H1 (cell line): ENCODE measurements around the gene TMEM163. TPM values are rescaled to one million over a fixed set of nuclear protein-coding genes. Genes with fewer than 3 reads are reported as not detected.

Experiments
- CTCF ChIA-PET: fragments of 300-600 bp; sonication (Branson Sonifier 250); formaldehyde crosslinking; loops from one replicate; lab custom pipeline; 2021; ENCODE audit not compliant: partially characterized antibody; lab: Charles Lee
- POLR2A ChIA-PET: fragments of 300-600 bp; sonication (Branson Sonifier 250); formaldehyde crosslinking; loops from one replicate; lab custom pipeline; 2021; ENCODE audit warnings: inconsistent platforms; ENCODE audit not compliant: partially characterized antibody; lab: Charles Lee
- DNase-seq, 2 experiments: peaks; one replicate each; pipeline versions ENCODE4 v3.0.0 to v3.0.0-alpha.2; 2010 to 2022; ENCODE audit warnings: low spot score in 2 of 2, low read depth in 1 of 2, mixed read lengths in 1 of 2
- FAIRE-seq: peaks from 2 replicates; lab custom pipeline; 2011; peaks lifted over from hg19 to GRCh38; lab: Jason Lieb, UNC
- H2AFZ ChIP-seq: 2 replicates; pipeline ENCODE4 v1.8.1; 2012; ENCODE audit warnings: low read length, inconsistent platforms
- H2AK5ac ChIP-seq: 2 replicates; pipeline ENCODE4 v1.6.1; 2013; ENCODE audit warnings: low read depth, low read length
- H2BK120ac ChIP-seq: replicated peaks from 2 replicates; pipeline ENCODE3; 2013; ENCODE audit warnings: low read depth, low read length, inconsistent platforms
- H2BK12ac ChIP-seq: 2 replicates; pipeline ENCODE4 v1.6.1; 2013; ENCODE audit warnings: low read depth, low read length
- H2BK15ac ChIP-seq: 2 replicates; pipeline ENCODE4 v1.6.1; 2013; ENCODE audit warnings: low read length
- H2BK20ac ChIP-seq: 2 replicates; pipeline ENCODE4 v1.6.1; 2013; ENCODE audit warnings: low read length
- H2BK5ac ChIP-seq: 2 replicates; pipeline ENCODE4 v1.6.1; 2013; ENCODE audit warnings: low read depth, low read length
- H3K14ac ChIP-seq: 2 replicates; pipeline ENCODE4 v1.6.1; 2013; ENCODE audit warnings: inconsistent platforms; ENCODE audit not compliant: insufficient read length
- H3K18ac ChIP-seq: 2 replicates; pipeline ENCODE4 v1.6.1; 2013; ENCODE audit warnings: low read length; ENCODE audit errors: extremely low read depth
- H3K23ac ChIP-seq: 2 replicates; pipeline ENCODE4 v1.6.1; 2013; ENCODE audit warnings: inconsistent platforms; ENCODE audit not compliant: insufficient read length
- H3K23me2 ChIP-seq: 2 replicates; pipeline ENCODE4 v1.6.1; 2013; ENCODE audit warnings: low read depth, low read length
- H3K27ac ChIP-seq: 2 replicates; pipeline ENCODE4 v1.6.1; 2011; ENCODE audit warnings: low read depth, low read length, inconsistent platforms
- H3K27me3 ChIP-seq, 4 experiments: replicated peaks in 1 of 4; 1 replicate in 1 of 4; 2 replicates in 3 of 4; pipeline versions ENCODE4 v1.6.1 to v1.8.1; 2011 to 2013; ENCODE audit warnings: low read length in 3 of 4, mild to moderate bottlenecking in 3 of 4, inconsistent platforms in 2 of 4, mixed read lengths in 2 of 4, moderate library complexity in 1 of 4; ENCODE audit not compliant: control insufficient read depth in 3 of 4, insufficient read depth in 3 of 4; ENCODE audit errors: extremely low read depth in 1 of 4
- H3K36me3 ChIP-seq, 4 experiments: 2 replicates each; pipeline versions ENCODE4 v1.6.1 to v1.8.1; 2011 to 2013; ENCODE audit warnings: mild to moderate bottlenecking in 4 of 4, low read length in 3 of 4, moderate library complexity in 2 of 4, control low read depth in 1 of 4, inconsistent platforms in 1 of 4; ENCODE audit not compliant: insufficient read depth in 4 of 4, control insufficient read depth in 2 of 4
- H3K4ac ChIP-seq: replicated peaks from 2 replicates; pipeline ENCODE3; 2013; ENCODE audit warnings: low read length, low read depth, mixed read lengths, inconsistent platforms; ENCODE audit not compliant: insufficient read length
- H3K4me1 ChIP-seq, 4 experiments: replicated peaks in 1 of 4; 1 replicate in 1 of 4; 2 replicates in 3 of 4; pipeline versions ENCODE4 v1.6.1 to v1.8.1; 2011 to 2013; ENCODE audit warnings: low read length in 3 of 4, inconsistent platforms in 2 of 4, mixed read lengths in 1 of 4; ENCODE audit not compliant: insufficient read depth in 4 of 4, control insufficient read depth in 3 of 4
- H3K4me2 ChIP-seq, 2 experiments: 2 replicates each; pipeline versions ENCODE4 v1.6.1 to v1.8.1; 2011 to 2013; ENCODE audit warnings: low read depth in 2 of 2, low read length in 2 of 2, control low read depth in 1 of 2, inconsistent platforms in 1 of 2, mild to moderate bottlenecking in 1 of 2; ENCODE audit not compliant: insufficient read depth in 1 of 2
- H3K4me3 ChIP-seq, 4 experiments: fragments of 200-600, 300-600 bp in 1 of 4; sonication (generic), shearing (Covaris generic), sonication (Bioruptor Twin) in 1 of 4; 2 replicates each; pipeline versions ENCODE4 v1.5.1 to v1.8.1; 2011 to 2016; ENCODE audit warnings: low read length in 4 of 4, low read depth in 3 of 4, control low read depth in 2 of 4, inconsistent platforms in 2 of 4, mild to moderate bottlenecking in 2 of 4, mixed read lengths in 1 of 4, moderate library complexity in 1 of 4; ENCODE audit not compliant: insufficient read depth in 2 of 4; ENCODE audit errors: extremely low read depth in 1 of 4
- H3K56ac ChIP-seq: replicated peaks from 2 replicates; pipeline ENCODE3; 2013; ENCODE audit warnings: low read depth, mild to moderate bottlenecking, mixed read lengths, low read length, inconsistent platforms; ENCODE audit not compliant: insufficient read length
- H3K79me1 ChIP-seq: 2 replicates; pipeline ENCODE4 v1.6.1; 2013; ENCODE audit warnings: low read depth, low read length, control low read depth
- H3K79me2 ChIP-seq, 2 experiments: 2 replicates each; pipeline versions ENCODE4 v1.6.1 to v1.8.1; 2012 to 2013; ENCODE audit warnings: low read length in 2 of 2, mild to moderate bottlenecking in 2 of 2, inconsistent platforms in 1 of 2; ENCODE audit not compliant: insufficient read depth in 2 of 2, control insufficient read depth in 1 of 2
- H3K9ac ChIP-seq, 4 experiments: replicated peaks in 1 of 4; 1 replicate in 1 of 4; 2 replicates in 3 of 4; pipeline versions ENCODE4 v1.6.1 to v1.8.1; 2011 to 2013; ENCODE audit warnings: low read depth in 3 of 4, low read length in 3 of 4, control low read depth in 2 of 4, mild to moderate bottlenecking in 2 of 4, moderate library complexity in 2 of 4, inconsistent platforms in 1 of 4; ENCODE audit errors: extremely low read depth in 1 of 4
- H3K9me3 ChIP-seq, 2 experiments: 2 replicates each; pipeline versions ENCODE4 v1.6.1 to v1.8.1; 2012 to 2013; ENCODE audit warnings: mild to moderate bottlenecking in 2 of 2, moderate library complexity in 2 of 2, control low read depth in 1 of 2, inconsistent platforms in 1 of 2, low read depth in 1 of 2, low read length in 1 of 2, mixed read lengths in 1 of 2; ENCODE audit not compliant: insufficient read depth in 2 of 2
- H4K20me1 ChIP-seq, 2 experiments: replicated peaks in 1 of 2; 2 replicates each; pipeline versions ENCODE3 to v1.8.1; 2011 to 2013; ENCODE audit warnings: inconsistent platforms in 2 of 2, low read length in 2 of 2, mild to moderate bottlenecking in 1 of 2; ENCODE audit not compliant: insufficient read depth in 2 of 2, control insufficient read depth in 1 of 2
- H4K5ac ChIP-seq: 2 replicates; pipeline ENCODE4 v1.6.1; 2013; ENCODE audit warnings: low read length, low read depth, mixed read lengths, inconsistent platforms; ENCODE audit not compliant: insufficient read length
- H4K8ac ChIP-seq: 2 replicates; pipeline ENCODE4 v1.8.0; 2013; ENCODE audit warnings: mild to moderate bottlenecking, moderate library complexity, low read length, inconsistent platforms; ENCODE audit not compliant: insufficient read depth; ENCODE audit errors: extremely low read depth
- H4K91ac ChIP-seq: replicated peaks from 2 replicates; pipeline ENCODE3; 2013; ENCODE audit warnings: low read length, mixed read lengths, inconsistent platforms; ENCODE audit not compliant: insufficient read length
- CHD2 ChIP-seq: IDR thresholded peaks from 2 replicates; pipeline ENCODE4 v1.6.1; 2012; ENCODE audit warnings: low read length, improper control_type of control experiment
- EGR1 ChIP-seq: IDR thresholded peaks from 2 replicates; pipeline ENCODE4 v1.6.1; 2011; ENCODE audit warnings: low read depth, low read length, borderline replicate concordance
- GABPA ChIP-seq: IDR thresholded peaks from 2 replicates; pipeline ENCODE4 v1.6.1; 2011; ENCODE audit warnings: mild to moderate bottlenecking, low read length, moderate library complexity, borderline replicate concordance; ENCODE audit not compliant: insufficient read depth
- GTF2F1 ChIP-seq: IDR thresholded peaks from 2 replicates; pipeline ENCODE4 v1.6.1; 2012; ENCODE audit warnings: low read depth, low read length, improper control_type of control experiment, borderline replicate concordance
- KDM1A ChIP-seq: fragments of 200-600, 300-600 bp; sonication (generic); IDR thresholded peaks from 2 replicates; pipeline ENCODE4 v1.7.1; 2016; ENCODE audit warnings: mild to moderate bottlenecking, low read length, borderline replicate concordance
- PHF8 ChIP-seq: fragments of 200-600 bp; sonication (generic); conservative IDR thresholded peaks from 2 replicates; pipeline ENCODE4 v1.7.1; 2012; ENCODE audit warnings: low read depth, mild to moderate bottlenecking, inconsistent platforms, low read length, moderate library complexity
- RFX5 ChIP-seq: IDR thresholded peaks from 2 replicates; pipeline ENCODE4 v1.6.1; 2011; ENCODE audit warnings: low read depth, low read length, improper control_type of control experiment, borderline replicate concordance
- SP1 ChIP-seq: IDR thresholded peaks from 2 replicates; pipeline ENCODE4 v1.6.1; 2011; ENCODE audit warnings: low read depth, low read length
- SRF ChIP-seq: IDR thresholded peaks from 2 replicates; pipeline ENCODE4 v1.6.1; 2011; ENCODE audit warnings: mild to moderate bottlenecking, low read depth, low read length, moderate library complexity
- WGBS, 2 experiments: shearing (Covaris generic) in 1 of 2; methylation state at CpG; one replicate each; pipeline versions ENCODE4 v1.1.6 to v1.1.7; 2013 to 2015; ENCODE audit warnings: low lambda C conversion rate in 2 of 2, mixed read lengths in 2 of 2, inconsistent platforms in 1 of 2, low coverage in 1 of 2, missing lambda C conversion rate in 1 of 2; ENCODE audit not compliant: insufficient replicate concordance in 2 of 2, insufficient coverage in 1 of 2, insufficient read length in 1 of 2; ENCODE audit errors: extremely low coverage in 1 of 2, missing lambda C conversion rate in 1 of 2; 5-methylcytosine and 5-hydroxymethylcytosine counted together
- polyA plus RNA-seq, 7 experiments: library from polyadenylated mRNA; depleted of rRNA in 3 of 7; stranded (reverse) in 5 of 7; unstranded in 2 of 7; fragments of >200 nt in 5 of 7; fragments of 200-250 nt in 2 of 7; gene quantifications; 1 replicate in 5 of 7; 2 replicates in 1 of 7; 4 replicates in 1 of 7; pipeline versions ENCODE4 v1.2.1 to v1.2.3, GENCODE V29; 2011 to 2013; ENCODE audit warnings: missing spikeins in 2 of 7, mixed read lengths in 2 of 7
- total RNA-seq: library from RNA; stranded (reverse); fragmentation: NEBNext Ultra II Directional; extraction: Animal tissue kit (Norgen Biotek cat#: 25700); gene quantifications from 2 replicates; pipeline ENCODE4 v1.2.1, GENCODE V29; 2021
- TF ChIP-seq, protein P1 (sequence below): IDR thresholded peaks from 2 replicates; pipeline ENCODE4 v1.6.1; 2012; ENCODE audit warnings: inconsistent platforms
- TF ChIP-seq, protein P2 (sequence below), 3 experiments: IDR thresholded peaks; 1 replicate in 2 of 3; 2 replicates in 1 of 3; pipeline versions ENCODE4 v1.5.1 to v1.6.1; 2011; ENCODE audit warnings: low read length in 3 of 3, mild to moderate bottlenecking in 3 of 3, inconsistent platforms in 2 of 3, low read depth in 1 of 3, moderate library complexity in 1 of 3; ENCODE audit not compliant: insufficient read depth in 1 of 3; ENCODE audit errors: control extremely low read depth in 1 of 3

TMEM163 gene
- total and polyA plus RNA-seq, 2 of the 8 experiments (the other 6 are each of a cell fraction or from before 2014, with no cell fraction given), result 2.8 to 3.2 TPM

DNA sequence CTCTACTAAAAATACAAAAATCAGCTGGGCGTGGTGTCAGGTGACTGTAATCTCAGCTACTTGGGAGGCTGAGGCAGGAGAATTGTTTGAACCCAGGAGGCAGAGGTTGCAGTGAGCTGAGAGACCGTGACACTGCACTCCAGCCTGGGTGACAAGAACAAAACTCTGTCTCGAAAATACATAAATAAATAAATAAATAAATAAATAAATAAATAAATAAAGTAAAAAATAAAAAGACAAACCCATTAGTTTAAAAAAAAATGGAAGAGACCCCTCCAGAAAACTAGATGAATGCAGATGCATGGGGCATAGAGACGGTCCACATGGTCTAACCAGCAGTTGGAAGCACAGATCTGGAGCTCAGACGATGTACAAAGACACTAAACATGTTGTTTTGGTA is 18.1 kb downstream of the TMEM163 start:
- H4K20me1 ChIP-seq, result no peaks in the 10 kb centered on the region
- H2BK5ac ChIP-seq, result no peak overlapping the region
- ChIA-PET POLR2A (no interaction called here), CTCF (interaction anchor here (0.7 to 1.3 kb wide), 4 partner anchors 8 to 1026 kb away, joined by 3 to 4 read pairs (median 4); no protein-coding TSS in a partner anchor)
- H3K36me3 ChIP-seq, result no peaks in the 10 kb centered on the region
- H3K27me3 ChIP-seq, result no peaks in the 10 kb centered on the region
- H3K9me3 ChIP-seq, result no peaks in the 10 kb centered on the region
- no peak overlapping the region for H2BK120ac ChIP-seq
- H4K5ac ChIP-seq, result no peak overlapping the region
- no peak for FAIRE-seq
- H3K23ac ChIP-seq, result no peak overlapping the region
- no peaks in the 10 kb centered on the region for H3K23me2 ChIP-seq
- no peak overlapping the region for H2BK15ac ChIP-seq
- H2BK20ac ChIP-seq, result no peak overlapping the region
- no peak overlapping the region for H2AFZ ChIP-seq
- H3K79me2 ChIP-seq, result no peaks in the 10 kb centered on the region
- no peak overlapping the region for H4K91ac ChIP-seq
- no peak overlapping the region for H3K4me2 ChIP-seq
- no peak overlapping the region for H4K8ac ChIP-seq
- 93% methylated on average over 5 of the region's 5 CpGs; no CpG with 5 or more reads in 1 of the 2 experiments for WGBS, 2 experiments
- H3K56ac ChIP-seq, result no peak overlapping the region
- H3K27ac ChIP-seq, result no peak overlapping the region
- H3K4me3 ChIP-seq, result no peak overlapping the region
- H3K4me1 ChIP-seq, result peaks cover 0 to 4% (median under 1%) of the 10 kb centered on the region in 4 experiments; a peak in 5 of 7 replicates
- no peak overlapping the region for H3K14ac ChIP-seq
- H3K18ac ChIP-seq, result no peak overlapping the region
- DNase-seq, result no peak
- H2AK5ac ChIP-seq, result no peak overlapping the region
- H3K4ac ChIP-seq, result no peak overlapping the region
- H2BK12ac ChIP-seq, result no peak overlapping the region
- H3K9ac ChIP-seq, result no peak overlapping the region
- no peaks in the 10 kb centered on the region for H3K79me1 ChIP-seq
- TF ChIP-seq CHD2 (no peak), GTF2F1 (no peak), EGR1 (no peak), KDM1A (no peak), GABPA (no peak), RFX5 (no peak), PHF8 (no peak), SRF (no peak), SP1 (no peak)
- TF ChIP-seq, protein P1, sequence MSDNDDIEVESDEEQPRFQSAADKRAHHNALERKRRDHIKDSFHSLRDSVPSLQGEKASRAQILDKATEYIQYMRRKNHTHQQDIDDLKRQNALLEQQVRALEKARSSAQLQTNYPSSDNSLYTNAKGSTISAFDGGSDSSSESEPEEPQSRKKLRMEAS, result no peak
- TF ChIP-seq, protein P2, sequence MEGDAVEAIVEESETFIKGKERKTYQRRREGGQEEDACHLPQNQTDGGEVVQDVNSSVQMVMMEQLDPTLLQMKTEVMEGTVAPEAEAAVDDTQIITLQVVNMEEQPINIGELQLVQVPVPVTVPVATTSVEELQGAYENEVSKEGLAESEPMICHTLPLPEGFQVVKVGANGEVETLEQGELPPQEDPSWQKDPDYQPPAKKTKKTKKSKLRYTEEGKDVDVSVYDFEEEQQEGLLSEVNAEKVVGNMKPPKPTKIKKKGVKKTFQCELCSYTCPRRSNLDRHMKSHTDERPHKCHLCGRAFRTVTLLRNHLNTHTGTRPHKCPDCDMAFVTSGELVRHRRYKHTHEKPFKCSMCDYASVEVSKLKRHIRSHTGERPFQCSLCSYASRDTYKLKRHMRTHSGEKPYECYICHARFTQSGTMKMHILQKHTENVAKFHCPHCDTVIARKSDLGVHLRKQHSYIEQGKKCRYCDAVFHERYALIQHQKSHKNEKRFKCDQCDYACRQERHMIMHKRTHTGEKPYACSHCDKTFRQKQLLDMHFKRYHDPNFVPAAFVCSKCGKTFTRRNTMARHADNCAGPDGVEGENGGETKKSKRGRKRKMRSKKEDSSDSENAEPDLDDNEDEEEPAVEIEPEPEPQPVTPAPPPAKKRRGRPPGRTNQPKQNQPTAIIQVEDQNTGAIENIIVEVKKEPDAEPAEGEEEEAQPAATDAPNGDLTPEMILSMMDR (IDR thresholded peaks at IDR 0.05; ENCODE audit: control extremely low read depth in 1 of 3, insufficient read depth in 1 of 3, low read depth in 1 of 3, low read length in 3 of 3), result no peak
